Keratinocyte (primary cell): ENCODE results near the gene SNRK.

Experiments
- EZH2 ChIP-seq: IDR thresholded peaks from one replicate; pipeline ENCODE4 v1.6.1; 2012; ENCODE audit warnings: inconsistent platforms, mild to moderate bottlenecking, low read length, moderate library complexity
- TF ChIP-seq, protein P1 (sequence below), 3 experiments: IDR thresholded peaks in 1 of 3; conservative IDR thresholded peaks in 1 of 3; optimal IDR thresholded peaks in 1 of 3; 2 replicates in 2 of 3; 3 replicates in 1 of 3; pipeline versions ENCODE3 to v1.5.1; 2011; ENCODE audit warnings: low read length in 3 of 3, mild to moderate bottlenecking in 3 of 3, moderate library complexity in 2 of 3, control low read depth in 1 of 3, inconsistent platforms in 1 of 3; ENCODE audit not compliant: insufficient read depth in 2 of 3; ENCODE audit errors: extremely low read depth in 1 of 3

DNA sequence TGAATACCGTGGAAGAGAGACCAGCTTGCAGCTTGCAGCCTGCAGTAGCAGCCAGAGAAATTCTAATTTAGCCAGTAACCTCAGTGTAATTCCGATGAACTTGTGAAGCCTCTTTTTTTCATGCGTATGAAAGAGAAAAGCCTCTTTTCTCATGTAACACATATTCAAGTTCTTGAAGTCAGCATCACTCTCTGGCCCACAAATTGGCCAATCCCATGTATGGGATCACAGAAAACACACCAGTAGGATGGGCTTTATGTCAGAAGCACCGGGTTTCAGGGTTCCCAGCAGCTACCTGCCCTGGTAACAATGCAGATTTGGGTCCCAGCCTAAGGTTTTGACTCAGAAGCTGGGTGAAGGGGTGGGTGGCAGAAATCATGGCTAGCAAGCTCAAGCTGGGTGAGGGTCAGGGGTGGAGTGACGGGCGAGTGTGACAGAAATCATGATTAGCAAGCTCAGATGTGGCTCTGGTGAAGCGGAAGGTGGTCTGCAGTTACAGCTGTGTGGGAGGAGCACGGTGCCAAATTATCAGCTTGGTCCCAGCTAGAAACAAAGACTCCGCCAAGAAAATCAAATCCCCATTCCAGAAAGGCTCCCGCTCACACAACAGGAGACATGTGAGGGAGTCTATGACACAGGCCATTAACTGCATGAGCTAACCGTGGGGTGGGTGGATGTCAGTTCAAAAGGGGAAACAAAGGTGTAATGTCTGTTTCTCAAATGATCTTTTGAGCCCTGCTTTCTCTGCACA is 86.6 kb downstream of the SNRK start:
- TF ChIP-seq, protein P1, sequence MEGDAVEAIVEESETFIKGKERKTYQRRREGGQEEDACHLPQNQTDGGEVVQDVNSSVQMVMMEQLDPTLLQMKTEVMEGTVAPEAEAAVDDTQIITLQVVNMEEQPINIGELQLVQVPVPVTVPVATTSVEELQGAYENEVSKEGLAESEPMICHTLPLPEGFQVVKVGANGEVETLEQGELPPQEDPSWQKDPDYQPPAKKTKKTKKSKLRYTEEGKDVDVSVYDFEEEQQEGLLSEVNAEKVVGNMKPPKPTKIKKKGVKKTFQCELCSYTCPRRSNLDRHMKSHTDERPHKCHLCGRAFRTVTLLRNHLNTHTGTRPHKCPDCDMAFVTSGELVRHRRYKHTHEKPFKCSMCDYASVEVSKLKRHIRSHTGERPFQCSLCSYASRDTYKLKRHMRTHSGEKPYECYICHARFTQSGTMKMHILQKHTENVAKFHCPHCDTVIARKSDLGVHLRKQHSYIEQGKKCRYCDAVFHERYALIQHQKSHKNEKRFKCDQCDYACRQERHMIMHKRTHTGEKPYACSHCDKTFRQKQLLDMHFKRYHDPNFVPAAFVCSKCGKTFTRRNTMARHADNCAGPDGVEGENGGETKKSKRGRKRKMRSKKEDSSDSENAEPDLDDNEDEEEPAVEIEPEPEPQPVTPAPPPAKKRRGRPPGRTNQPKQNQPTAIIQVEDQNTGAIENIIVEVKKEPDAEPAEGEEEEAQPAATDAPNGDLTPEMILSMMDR (optimal IDR thresholded peaks at IDR 0.05 in 1 of 3, IDR thresholded peaks at IDR 0.05 in 1 of 3, conservative IDR thresholded peaks at IDR 0.05 in 1 of 3; ENCODE audit: extremely low read depth in 1 of 3, insufficient read depth in 2 of 3, low read length in 3 of 3) = no peak
- no peak for TF ChIP-seq EZH2
